Endothelial cell of umbilical vein (primary cell): ENCODE measurements around the gene ADGRG4. TPM values are rescaled to one million over a fixed set of nuclear protein-coding genes. Genes with fewer than 3 reads are reported as not detected.

ENCODE experiments used
- BruUV-seq: library from RNA; stranded (reverse); fragments of 400-500 nt; replicated peaks from 2 replicates; lab custom pipeline; 2021; lab: Mats Ljungman, UMichigan
- CTCF ChIA-PET: fragments of 300-600, 350-600 bp; sonication (Branson Sonifier 250); formaldehyde crosslinking; loops from one replicate; lab custom pipeline; 2021; ENCODE audit warnings: antibody characterized with exemption, inconsistent platforms; lab: Charles Lee
- POLR2A ChIA-PET: fragments of 300-600, 350-600 bp; sonication (Branson Sonifier 250); formaldehyde crosslinking; loops from one replicate; lab custom pipeline; 2021; ENCODE audit warnings: antibody characterized with exemption, inconsistent platforms; lab: Charles Lee
- DNase-seq: peaks from one replicate; pipeline ENCODE4 v3.0.0-alpha.2; 2011; ENCODE audit warnings: low read depth, low spot score
- FAIRE-seq: peaks from 2 replicates; lab custom pipeline; 2011; peaks lifted over from hg19 to GRCh38; lab: Jason Lieb, UNC
- H2AFZ ChIP-seq: 2 replicates; pipeline ENCODE4 v1.6.0; 2012; ENCODE audit warnings: low read depth, low read length, control low read depth, inconsistent platforms
- H3K27ac ChIP-seq: 2 replicates; pipeline ENCODE4 v1.5.1; 2011; ENCODE audit warnings: low read depth, mild to moderate bottlenecking, control low read depth, low read length, moderate library complexity; ENCODE audit not compliant: insufficient read depth
- H3K27me3 ChIP-seq, 2 experiments: 2 replicates each; pipeline versions ENCODE4 v1.6.0 to v1.6.1; 2011; ENCODE audit warnings: low read length in 2 of 2, mixed read lengths in 1 of 2; ENCODE audit not compliant: control insufficient read depth in 2 of 2, insufficient read depth in 2 of 2
- H3K36me3 ChIP-seq, 2 experiments: 2 replicates in 1 of 2; 3 replicates in 1 of 2; pipeline ENCODE4 v1.5.1; 2011; ENCODE audit warnings: low read length in 2 of 2, mild to moderate bottlenecking in 1 of 2, moderate library complexity in 1 of 2; ENCODE audit not compliant: control insufficient read depth in 2 of 2, insufficient read depth in 2 of 2; ENCODE audit errors: extremely low read depth in 1 of 2
- H3K4me1 ChIP-seq: 3 replicates; pipeline ENCODE4 v1.5.1; 2011; ENCODE audit warnings: mild to moderate bottlenecking, low read length; ENCODE audit not compliant: control insufficient read depth, insufficient read depth; ENCODE audit errors: extremely low read depth
- H3K4me2 ChIP-seq: 2 replicates; pipeline ENCODE4 v1.6.1; 2011; ENCODE audit warnings: low read length, control low read depth, mixed read lengths; ENCODE audit not compliant: insufficient read depth
- H3K4me3 ChIP-seq, 3 experiments: fragments of 200-600 bp in 1 of 3; sonication (generic), shearing (Covaris generic) in 1 of 3; replicated peaks in 1 of 3; 2 replicates each; pipeline ENCODE4 v1.5.1; 2011 to 2016; ENCODE audit warnings: control low read depth in 3 of 3, low read length in 3 of 3, mild to moderate bottlenecking in 2 of 3, inconsistent platforms in 1 of 3, low read depth in 1 of 3, moderate library complexity in 1 of 3; ENCODE audit not compliant: insufficient read depth in 1 of 3
- H3K79me2 ChIP-seq: 2 replicates; pipeline ENCODE4 v1.6.0; 2012; ENCODE audit warnings: low read length, inconsistent platforms; ENCODE audit not compliant: control insufficient read depth, insufficient read depth
- H3K9ac ChIP-seq: replicated peaks from 2 replicates; pipeline ENCODE3; 2011; ENCODE audit warnings: low read length, control low read depth; ENCODE audit not compliant: insufficient read depth; ENCODE audit errors: extremely low read depth
- H3K9me1 ChIP-seq: replicated peaks from 3 replicates; pipeline ENCODE4 v1.6.0; 2011; ENCODE audit warnings: mild to moderate bottlenecking, low read length; ENCODE audit not compliant: control insufficient read depth, insufficient read depth; ENCODE audit errors: extremely low read depth
- H3K9me3 ChIP-seq: replicated peaks from 2 replicates; pipeline ENCODE4 v1.5.1; 2012; ENCODE audit warnings: low read length, inconsistent platforms; ENCODE audit not compliant: control insufficient read depth, insufficient read depth
- H4K20me1 ChIP-seq: replicated peaks from 2 replicates; pipeline ENCODE3; 2011; ENCODE audit warnings: mild to moderate bottlenecking, low read length; ENCODE audit not compliant: control insufficient read depth, insufficient read depth; ENCODE audit errors: extremely low read depth
- EZH2 ChIP-seq: IDR thresholded peaks from 2 replicates; pipeline ENCODE4 v1.6.1; 2012; ENCODE audit warnings: borderline replicate concordance, low read depth, mild to moderate bottlenecking, moderate library complexity, low read length, inconsistent platforms; ENCODE audit not compliant: severe bottlenecking
- FOS ChIP-seq: IDR thresholded peaks from 2 replicates; pipeline ENCODE4 v1.6.1; 2011; ENCODE audit warnings: mild to moderate bottlenecking, low read length, moderate library complexity, borderline replicate concordance; ENCODE audit not compliant: insufficient read depth
- GATA2 ChIP-seq: IDR thresholded peaks from 2 replicates; pipeline ENCODE4 v1.7.0; 2011; ENCODE audit warnings: low read depth, mild to moderate bottlenecking, moderate library complexity, mixed read lengths, low read length; ENCODE audit not compliant: insufficient read length, insufficient read depth
- JUN ChIP-seq: IDR thresholded peaks from 2 replicates; pipeline ENCODE4 v1.6.1; 2011; ENCODE audit warnings: borderline replicate concordance, low read depth; ENCODE audit not compliant: insufficient read length, insufficient read depth
- MYC ChIP-seq: IDR thresholded peaks from one replicate; pipeline ENCODE4 v1.6.1; 2011; ENCODE audit warnings: mild to moderate bottlenecking, low read depth, low read length
- POLR2A ChIP-seq: IDR thresholded peaks from 2 replicates; pipeline ENCODE4 v1.6.1; 2012; ENCODE audit warnings: low read depth, mild to moderate bottlenecking, control low read depth, low read length
- POLR2AphosphoS5 ChIP-seq: IDR thresholded peaks from 2 replicates; pipeline ENCODE4 v1.6.1; 2012; ENCODE audit warnings: low read depth, mild to moderate bottlenecking, control low read depth, low read length, moderate library complexity; ENCODE audit not compliant: insufficient read depth
- dilution Hi-C: fragments of 300-500 bp; cut with MboI; formaldehyde crosslinking; loops from one replicate; pipeline ENCODE4 v1.15.0; 2019; ENCODE audit warnings: low sequenced_read_pairs; ENCODE audit not compliant: extremely low pct_ligation_motif_present
- intact Hi-C: fragments of 100-400 bp; cut with micrococcal nuclease; formaldehyde crosslinking; loops from one replicate; pipeline ENCODE4 v1.10.0; 2022
- polyA plus RNA-seq, 4 experiments: library from polyadenylated mRNA; depleted of rRNA in 3 of 4; stranded (reverse) in 3 of 4; unstranded in 1 of 4; fragments of >200 nt; gene quantifications; 2 replicates each; pipeline versions ENCODE4 v1.2.1 to v1.2.3, GENCODE V29; 2011 to 2012; ENCODE audit warnings: missing spikeins in 1 of 4
- total RNA-seq: library from RNA; stranded (reverse); gene quantifications from 2 replicates; pipeline ENCODE4 v1.2.3, GENCODE V29; 2021
- TF ChIP-seq, protein P1 (sequence below): IDR thresholded peaks from 2 replicates; pipeline ENCODE4 v1.6.1; 2011; ENCODE audit not compliant: insufficient read depth, insufficient read length
- TF ChIP-seq, protein P2 (sequence below), 2 donors: IDR thresholded peaks; 1 replicate in 1 of 2; 2 replicates in 1 of 2; pipeline ENCODE4 v1.5.1; 2011; ENCODE audit warnings: low read length in 2 of 2, mild to moderate bottlenecking in 2 of 2, moderate library complexity in 2 of 2, control low read depth in 1 of 2, inconsistent platforms in 1 of 2, low read depth in 1 of 2; ENCODE audit not compliant: insufficient read depth in 1 of 2; ENCODE audit errors: extremely low read depth in 1 of 2

ADGRG4 gene
- total and polyA plus RNA-seq, 2 donors (not counting 3 experiments of a cell fraction or from before 2014, with no cell fraction given), result 0.04 to 0.08 TPM

DNA sequence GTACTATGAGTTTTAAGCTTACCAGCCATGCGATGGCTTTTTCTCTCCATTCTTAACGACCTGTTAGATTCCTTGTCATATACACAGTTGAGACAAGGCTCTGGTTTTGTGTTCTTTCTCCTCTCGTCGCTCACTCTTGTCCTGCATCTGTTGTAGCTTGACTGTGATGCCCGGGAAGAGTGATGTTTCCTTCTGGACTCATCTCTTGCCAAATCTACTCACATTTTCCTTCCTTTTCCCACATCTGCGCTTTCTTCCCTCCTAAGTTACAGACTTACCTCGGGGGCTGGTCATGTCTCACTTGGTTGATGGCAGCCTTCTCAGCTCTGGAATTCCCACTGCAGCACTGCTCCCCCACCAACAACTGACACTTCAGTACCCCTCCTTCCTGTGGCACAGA lies 44.7 kb upstream of the ADGRG4 start:
- no peak overlapping the region for H3K27ac ChIP-seq
- peak overlapping the region; percentile 38 for H2AFZ ChIP-seq
- peaks cover 23% of the 10 kb centered on the region for H3K4me1 ChIP-seq
- H3K79me2 ChIP-seq, result no peaks in the 10 kb centered on the region
- ChIA-PET CTCF (interaction anchor here (0.7 to 1.6 kb wide), 3 partner anchors 13 to 228 kb away, joined by 3 to 9 read pairs (median 4); no protein-coding TSS in a partner anchor), POLR2A (no interaction called here)
- no peak overlapping the region for H3K4me3 ChIP-seq
- no peak overlapping the region for H3K9ac ChIP-seq
- intact Hi-C loops (no loop called here), dilution Hi-C loops (no loop called here)
- no peaks in the 10 kb centered on the region for H3K36me3 ChIP-seq
- BruUV-seq, result no TSS peak
- DNase-seq, result no peak
- no peaks in the 10 kb centered on the region for H3K9me3 ChIP-seq
- no peak for TF ChIP-seq EZH2
- no peak for TF ChIP-seq JUN
- no peak for TF ChIP-seq POLR2AphosphoS5
- no peaks in the 10 kb centered on the region for H3K9me1 ChIP-seq
- H3K27me3 ChIP-seq, result no peaks in the 10 kb centered on the region
- no peaks in the 10 kb centered on the region for H4K20me1 ChIP-seq
- H3K4me2 ChIP-seq, result no peak overlapping the region
- no peak for FAIRE-seq

DNA sequence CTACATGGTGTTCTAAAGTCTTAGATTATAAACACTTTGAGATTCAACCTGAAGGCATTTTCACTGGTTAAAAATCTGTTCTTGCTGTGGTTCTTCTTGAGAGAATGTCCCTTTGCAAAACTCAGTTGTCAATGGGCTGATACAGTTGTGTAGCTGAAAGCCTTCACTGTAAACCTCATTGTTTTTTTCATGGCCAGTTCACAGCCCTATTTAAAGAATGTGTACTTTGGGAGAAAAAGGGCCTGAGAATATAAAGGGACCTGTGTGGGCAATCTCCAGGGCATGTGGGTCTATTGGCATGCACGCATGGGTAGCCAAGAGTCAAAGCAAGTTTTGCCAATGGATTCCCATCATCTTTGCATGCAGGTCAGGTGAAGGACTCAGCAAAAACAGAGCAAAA lies 41.8 kb upstream of the ADGRG4 start:
- Histone ChIP-seq H3K4me2 (peak overlapping the region; percentile 28), H3K27ac (peak overlapping the region; percentile 96), H4K20me1 (no peaks in the 10 kb centered on the region), H3K4me1 (peaks cover 34% of the 10 kb centered on the region), H3K27me3 (no peaks in the 10 kb centered on the region), H3K9me1 (no peaks in the 10 kb centered on the region), H3K36me3 (no peaks in the 10 kb centered on the region), H3K9ac (peak overlapping the region; percentile 38), H3K4me3 (no peak overlapping the region), H3K79me2 (no peaks in the 10 kb centered on the region), H2AFZ (no peak overlapping the region), H3K9me3 (no peaks in the 10 kb centered on the region)
- DNase-seq (peak; percentile 1), FAIRE-seq (no peak)
- intact Hi-C loops (loop anchor here (1.0 to 2.0 kb wide), 2 partner anchors 8 to 38 kb away; partner anchors contain the start of gene MAP7D3), dilution Hi-C loops (no loop called here)
- no peak for TF ChIP-seq JUN
- TF ChIP-seq FOS, result no peak
- TF ChIP-seq POLR2AphosphoS5, result no peak
- TF ChIP-seq, protein P1, sequence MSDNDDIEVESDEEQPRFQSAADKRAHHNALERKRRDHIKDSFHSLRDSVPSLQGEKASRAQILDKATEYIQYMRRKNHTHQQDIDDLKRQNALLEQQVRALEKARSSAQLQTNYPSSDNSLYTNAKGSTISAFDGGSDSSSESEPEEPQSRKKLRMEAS, result no peak
- TF ChIP-seq GATA2, result no peak
- TF ChIP-seq MYC, result no peak
- TF ChIP-seq EZH2, result no peak
- no peak for TF ChIP-seq POLR2A
- TF ChIP-seq, protein P2, sequence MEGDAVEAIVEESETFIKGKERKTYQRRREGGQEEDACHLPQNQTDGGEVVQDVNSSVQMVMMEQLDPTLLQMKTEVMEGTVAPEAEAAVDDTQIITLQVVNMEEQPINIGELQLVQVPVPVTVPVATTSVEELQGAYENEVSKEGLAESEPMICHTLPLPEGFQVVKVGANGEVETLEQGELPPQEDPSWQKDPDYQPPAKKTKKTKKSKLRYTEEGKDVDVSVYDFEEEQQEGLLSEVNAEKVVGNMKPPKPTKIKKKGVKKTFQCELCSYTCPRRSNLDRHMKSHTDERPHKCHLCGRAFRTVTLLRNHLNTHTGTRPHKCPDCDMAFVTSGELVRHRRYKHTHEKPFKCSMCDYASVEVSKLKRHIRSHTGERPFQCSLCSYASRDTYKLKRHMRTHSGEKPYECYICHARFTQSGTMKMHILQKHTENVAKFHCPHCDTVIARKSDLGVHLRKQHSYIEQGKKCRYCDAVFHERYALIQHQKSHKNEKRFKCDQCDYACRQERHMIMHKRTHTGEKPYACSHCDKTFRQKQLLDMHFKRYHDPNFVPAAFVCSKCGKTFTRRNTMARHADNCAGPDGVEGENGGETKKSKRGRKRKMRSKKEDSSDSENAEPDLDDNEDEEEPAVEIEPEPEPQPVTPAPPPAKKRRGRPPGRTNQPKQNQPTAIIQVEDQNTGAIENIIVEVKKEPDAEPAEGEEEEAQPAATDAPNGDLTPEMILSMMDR (IDR thresholded peaks at IDR 0.05; ENCODE audit: extremely low read depth in 1 of 2, insufficient read depth in 1 of 2, low read depth in 1 of 2, low read length in 2 of 2), result no peak
- ChIA-PET POLR2A (no interaction called here), CTCF (no interaction called here)
- BruUV-seq, result no TSS peak
